HCT116 (cell line): ENCODE measurements around the gene CD40LG.

Experiments
- CTCF ChIP-seq, 3 experiments: fragments of 200-600 bp in 1 of 3; sonication (generic) in 1 of 3; IDR thresholded peaks in 2 of 3; conservative IDR thresholded peaks in 1 of 3; 2 replicates each; pipeline ENCODE4 v1.5.1; 2012 to 2017; ENCODE audit warnings: low read depth in 2 of 3, low read length in 2 of 3, antibody characterized with exemption in 1 of 3, borderline replicate concordance in 1 of 3, control low read depth in 1 of 3, mild to moderate bottlenecking in 1 of 3, mixed read lengths in 1 of 3, mixed run types in 1 of 3, moderate library complexity in 1 of 3; ENCODE audit not compliant: insufficient read depth in 1 of 3
- EGR1 ChIP-seq: IDR thresholded peaks from 2 replicates; pipeline ENCODE4 v1.6.1; 2012; ENCODE audit warnings: low read depth
- POLR2A ChIP-seq: IDR thresholded peaks from 2 replicates; pipeline ENCODE4 v1.7.0; 2011; ENCODE audit warnings: borderline replicate concordance; ENCODE audit not compliant: insufficient read depth, insufficient read length; ENCODE audit errors: extremely low read depth
- POLR2AphosphoS5 ChIP-seq: IDR thresholded peaks from 2 replicates; pipeline ENCODE4 v1.6.1; 2011; ENCODE audit warnings: mild to moderate bottlenecking, low read depth, low read length, moderate library complexity

GRCh38 chrX:136679531-136679930 is 31.6 kb downstream of the CD40LG start:
- TF ChIP-seq CTCF (IDR thresholded peaks at IDR 0.05 in 2 of 3, conservative IDR thresholded peaks at IDR 0.05 in 1 of 3; ENCODE audit: borderline replicate concordance in 1 of 3, insufficient read depth in 1 of 3, low read depth in 2 of 3, low read length in 2 of 3) (no peak), EGR1 (no peak), POLR2AphosphoS5 (no peak), POLR2A (no peak)
